AG10803 (cell line): ENCODE results near the gene CRACR2A.

ENCODE experiments used
- DNase-seq: peaks from one replicate; pipeline ENCODE4 v3.0.0; 2010; ENCODE audit warnings: low read depth
- H3K4me3 ChIP-seq: 2 replicates; pipeline ENCODE4 v1.5.1; 2011; ENCODE audit warnings: mild to moderate bottlenecking, low read length, control low read depth
- CTCF ChIP-seq: conservative IDR thresholded peaks from 2 replicates; pipeline ENCODE4 v1.5.1; 2011; ENCODE audit warnings: mild to moderate bottlenecking, low read length, control low read depth, inconsistent platforms

The CRACR2A gene

GRCh38 chr12:3735432-3735831 lies 17.5 kb downstream of the CRACR2A start:
- DNase-seq, result no peak
- no peak for TF ChIP-seq CTCF
- no peak overlapping the region for H3K4me3 ChIP-seq

GRCh38 chr12:3732901-3733300 lies 20.0 kb downstream of the CRACR2A start:
- no peak for DNase-seq
- H3K4me3 ChIP-seq, result no peak overlapping the region
- no peak for TF ChIP-seq CTCF

- no peak for DNase-seq
- no peak for TF ChIP-seq CTCF
Observed at GRCh38 chr12:3730111-3730510, 22.8 kb downstream of the CRACR2A start.

GRCh38 chr12:3728686-3729085 lies 24.2 kb downstream of the CRACR2A start:
- TF ChIP-seq CTCF, result no peak
- no peak overlapping the region for H3K4me3 ChIP-seq
- no peak for DNase-seq

More at GRCh38 chr12:3730111-3730510, 22.8 kb downstream of the CRACR2A start:
- H3K4me3 ChIP-seq, result no peak overlapping the region

- no peak overlapping the region for H3K4me3 ChIP-seq
- no peak for TF ChIP-seq CTCF
- peak; percentile 71 for DNase-seq
Observed at GRCh38 chr12:3727877-3728632, 24.9 kb downstream of the CRACR2A start.

GRCh38 chr12:3727354-3727753 lies 25.6 kb downstream of the CRACR2A start:
- no peak for TF ChIP-seq CTCF
- no peak for DNase-seq
- H3K4me3 ChIP-seq, result no peak overlapping the region

- H3K4me3 ChIP-seq, result no peak overlapping the region
- TF ChIP-seq CTCF, result no peak
- no peak for DNase-seq
Observed at GRCh38 chr12:3726456-3726855, 26.5 kb downstream of the CRACR2A start.
